B cell (primary cell): ENCODE data around the gene ZMIZ1. TPM values are rescaled to one million over a fixed set of nuclear protein-coding genes. Genes with fewer than 3 reads are reported as not detected.

Source experiments
- ATAC-seq: fragments of 200-7000 bp; cut with Tn5 transposase; one replicate; pipeline ENCODE4 v1.10.0; 2021; ENCODE audit warnings: low read depth, mild to moderate bottlenecking, moderate number of reproducible peaks, moderate library complexity
- CTCF ChIA-PET: fragments of 350-600 bp; sonication (Branson Sonifier 250); formaldehyde crosslinking; loops from one replicate; lab custom pipeline; 2021; ENCODE audit warnings: antibody characterized with exemption, inconsistent platforms; lab: Charles Lee
- POLR2A ChIA-PET: fragments of 350-600 bp; sonication (Branson Sonifier 250); formaldehyde crosslinking; loops from one replicate; lab custom pipeline; 2021; ENCODE audit warnings: antibody characterized with exemption; lab: Charles Lee
- DNase-seq: peaks from one replicate; pipeline ENCODE4 v3.0.0; 2013
- H2AFZ ChIP-seq: 2 replicates; pipeline ENCODE4 v1.6.1; 2012; ENCODE audit warnings: mild to moderate bottlenecking, low read depth, low read length; ENCODE audit not compliant: insufficient read depth, poor library complexity, severe bottlenecking
- H3K27ac ChIP-seq, 2 donors: 1 replicate in 1 of 2; 2 replicates in 1 of 2; pipeline ENCODE4 v1.5.1; 2012 to 2013; ENCODE audit warnings: low read length in 2 of 2, mild to moderate bottlenecking in 2 of 2, moderate library complexity in 1 of 2
- H3K27me3 ChIP-seq, 4 experiments: fragments of 200-600 bp in 1 of 4; sonication (generic) in 1 of 4; replicated peaks in 1 of 4; 1 replicate in 2 of 4; 2 replicates in 2 of 4; pipeline versions ENCODE4 v1.6.1 to v1.7.0; 2013 to 2016; ENCODE audit warnings: low read length in 3 of 4, mild to moderate bottlenecking in 2 of 4, mixed read lengths in 1 of 4, moderate library complexity in 1 of 4; ENCODE audit not compliant: insufficient read depth in 4 of 4, control insufficient read depth in 3 of 4; ENCODE audit errors: control extremely low read depth in 1 of 4
- H3K36me3 ChIP-seq, 2 experiments: replicated peaks in 1 of 2; 1 replicate in 1 of 2; 2 replicates in 1 of 2; pipeline versions ENCODE4 v1.6.1 to v1.7.1; 2013; ENCODE audit warnings: low read length in 1 of 2; ENCODE audit not compliant: insufficient read depth in 2 of 2, control insufficient read depth in 1 of 2; ENCODE audit errors: control extremely low read depth in 1 of 2, extremely low read depth in 1 of 2
- H3K4me1 ChIP-seq, 2 donors: fragments of 200-600 bp in 1 of 2; sonication (generic) in 1 of 2; 1 replicate in 1 of 2; 2 replicates in 1 of 2; pipeline versions ENCODE4 v1.5.1 to v1.6.1; 2013 to 2017; ENCODE audit warnings: low read length in 2 of 2; ENCODE audit not compliant: control insufficient read depth in 2 of 2, insufficient read depth in 2 of 2
- H3K4me2 ChIP-seq: replicated peaks from 2 replicates; pipeline ENCODE3; 2012; ENCODE audit warnings: mild to moderate bottlenecking, low read depth, low read length; ENCODE audit not compliant: poor library complexity, severe bottlenecking
- H3K4me3 ChIP-seq, 5 experiments: fragments of 200-600 bp in 1 of 5; sonication (generic) in 1 of 5; 1 replicate in 3 of 5; 2 replicates in 2 of 5; pipeline versions ENCODE4 v1.5.1 to v1.7.0; 2011 to 2016; ENCODE audit warnings: low read length in 4 of 5, mild to moderate bottlenecking in 4 of 5, low read depth in 2 of 5, control low read depth in 1 of 5, moderate library complexity in 1 of 5; ENCODE audit not compliant: insufficient read depth in 1 of 5; ENCODE audit errors: control extremely low read depth in 1 of 5, extremely low read depth in 1 of 5
- H3K79me2 ChIP-seq: fragments of 200-600 bp; sonication (generic); one replicate; pipeline ENCODE4 v1.6.0; 2016; ENCODE audit warnings: low read length; ENCODE audit not compliant: control insufficient read depth, insufficient read depth
- H3K9ac ChIP-seq: fragments of 200-600 bp; sonication (generic); 2 replicates; pipeline ENCODE4 v1.6.1; 2017; ENCODE audit warnings: mild to moderate bottlenecking, low read length, moderate library complexity
- H3K9me3 ChIP-seq, 3 donors: one replicate each; pipeline versions ENCODE4 v1.6.1 to v1.7.1; 2013; ENCODE audit warnings: low read length in 2 of 3; ENCODE audit not compliant: control insufficient read depth in 2 of 3, insufficient read depth in 1 of 3; ENCODE audit errors: control extremely low read depth in 1 of 3
- H4K20me1 ChIP-seq: 2 replicates; pipeline ENCODE4 v1.6.0; 2012; ENCODE audit warnings: mild to moderate bottlenecking, low read length; ENCODE audit not compliant: insufficient read depth, control insufficient read depth, poor library complexity, severe bottlenecking
- H3K27ac Mint-ChIP-seq: one replicate; pipeline ENCODE4 v1.8.0; 2021; ENCODE audit warnings: mixed read lengths
- H3K27me3 Mint-ChIP-seq: one replicate; pipeline ENCODE4 v1.8.0; 2021; ENCODE audit warnings: mixed read lengths
- H3K4me1 Mint-ChIP-seq: one replicate; pipeline ENCODE4 v1.8.0; 2021; ENCODE audit warnings: mixed read lengths
- H3K4me3 Mint-ChIP-seq: one replicate; pipeline ENCODE4 v1.8.0; 2021; ENCODE audit warnings: mixed read lengths
- H3K9me3 Mint-ChIP-seq: one replicate; pipeline ENCODE4 v1.8.0; 2022; ENCODE audit warnings: mixed read lengths; ENCODE audit not compliant: insufficient read depth
- EZH2 ChIP-seq: IDR thresholded peaks from 2 replicates; pipeline ENCODE4 v1.6.1; 2012; ENCODE audit warnings: borderline replicate concordance, low read depth, mild to moderate bottlenecking, moderate library complexity, low read length; ENCODE audit not compliant: insufficient read depth, poor library complexity, severe bottlenecking
- WGBS: methylation state at CpG from one replicate; pipeline ENCODE4 v1.1.5; 2013; ENCODE audit warnings: missing lambda C conversion rate; ENCODE audit not compliant: insufficient coverage; 5-methylcytosine and 5-hydroxymethylcytosine counted together
- intact Hi-C: fragments of 100-400 bp; cut with micrococcal nuclease; formaldehyde crosslinking; loops from one replicate; pipeline ENCODE4 v1.10.0; 2022
- polyA plus RNA-seq: library from polyadenylated mRNA; depleted of rRNA; stranded (reverse); fragments of >200 nt; gene quantifications from 2 replicates; pipeline ENCODE4 v1.2.3, GENCODE V29; 2012
- total RNA-seq, 2 donors: library from RNA; stranded (reverse); fragments of 120-200 nt in 1 of 2; gene quantifications; 1 replicate in 1 of 2; 2 replicates in 1 of 2; pipeline versions ENCODE4 v1.2.3 to v1.2.4, GENCODE V29; 2013 to 2022
- TF ChIP-seq, protein P1 (sequence below): fragments of 200-600 bp; IDR thresholded peaks from one replicate; pipeline ENCODE4 v1.8.0; 2022; ENCODE audit warnings: antibody characterized with exemption, mild to moderate bottlenecking

The ZMIZ1 gene
- total and polyA plus RNA-seq, 2 donors (not counting 1 experiment from before 2014, with no cell fraction given), result 14.3 to 64.9 TPM

DNA sequence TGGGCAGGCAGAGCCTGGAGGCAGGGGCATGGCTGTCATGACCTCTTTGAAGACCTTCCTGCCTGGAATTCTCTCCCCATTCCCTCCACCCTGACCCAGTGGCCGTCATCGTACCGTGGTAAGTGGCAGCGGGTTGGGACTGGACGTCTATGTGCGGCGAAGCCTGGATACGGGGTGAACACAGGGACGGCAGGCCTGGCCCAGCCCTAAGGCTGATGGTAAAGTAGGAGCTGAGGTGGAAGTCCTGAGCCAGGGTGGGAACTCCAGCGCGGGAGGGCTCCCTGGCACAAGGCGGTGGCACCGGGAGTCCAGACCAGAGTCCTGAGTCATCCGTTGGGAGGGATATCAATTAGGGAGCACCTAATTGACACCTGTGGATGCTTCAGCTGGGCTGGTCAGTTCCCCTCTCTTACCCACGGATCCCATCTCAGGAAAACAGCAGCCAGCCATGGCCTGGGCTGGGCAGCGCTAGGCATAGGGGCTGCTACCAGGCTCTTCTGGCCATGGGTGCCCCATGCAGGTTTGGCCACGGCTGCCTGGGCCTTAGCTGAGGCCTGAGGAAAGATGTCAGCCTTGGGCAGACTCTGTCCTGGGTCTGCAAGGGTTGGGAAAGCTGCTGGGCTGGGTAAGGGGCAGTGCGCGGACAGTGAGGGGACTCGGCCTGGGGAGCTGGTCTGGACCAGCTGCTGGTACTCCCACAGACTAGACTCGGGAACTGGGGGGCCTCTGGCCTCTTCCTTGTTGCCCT is 281.8 kb downstream of the ZMIZ1 start:
- Mint-ChIP-seq H3K27me3 (no peaks in the 10 kb centered on the region), H3K9me3 (no peaks in the 10 kb centered on the region), H3K4me3 (no peak overlapping the region), H3K4me1 (peaks cover 50% of the 10 kb centered on the region), H3K27ac (peak overlapping the region; percentile 50)
- Histone ChIP-seq H3K4me2 (no peak overlapping the region), H4K20me1 (peaks cover 23% of the 10 kb centered on the region), H3K4me1 (peaks cover 29 to 44% of the 10 kb centered on the region in 2 donors), H3K9me3 (no peaks in the 10 kb centered on the region), H3K36me3 (peaks cover 0 to 65% of the 10 kb centered on the region in 2 experiments), H3K9ac (no peak overlapping the region), H2AFZ (no peak overlapping the region), H3K4me3 (no peak overlapping the region), H3K27me3 (no peaks in the 10 kb centered on the region), H3K27ac (no peak overlapping the region), H3K79me2 (peaks cover 26% of the 10 kb centered on the region)
- CTCF ChIA-PET, result no interaction called here
- no peak for TF ChIP-seq EZH2
- TF ChIP-seq, protein P1, sequence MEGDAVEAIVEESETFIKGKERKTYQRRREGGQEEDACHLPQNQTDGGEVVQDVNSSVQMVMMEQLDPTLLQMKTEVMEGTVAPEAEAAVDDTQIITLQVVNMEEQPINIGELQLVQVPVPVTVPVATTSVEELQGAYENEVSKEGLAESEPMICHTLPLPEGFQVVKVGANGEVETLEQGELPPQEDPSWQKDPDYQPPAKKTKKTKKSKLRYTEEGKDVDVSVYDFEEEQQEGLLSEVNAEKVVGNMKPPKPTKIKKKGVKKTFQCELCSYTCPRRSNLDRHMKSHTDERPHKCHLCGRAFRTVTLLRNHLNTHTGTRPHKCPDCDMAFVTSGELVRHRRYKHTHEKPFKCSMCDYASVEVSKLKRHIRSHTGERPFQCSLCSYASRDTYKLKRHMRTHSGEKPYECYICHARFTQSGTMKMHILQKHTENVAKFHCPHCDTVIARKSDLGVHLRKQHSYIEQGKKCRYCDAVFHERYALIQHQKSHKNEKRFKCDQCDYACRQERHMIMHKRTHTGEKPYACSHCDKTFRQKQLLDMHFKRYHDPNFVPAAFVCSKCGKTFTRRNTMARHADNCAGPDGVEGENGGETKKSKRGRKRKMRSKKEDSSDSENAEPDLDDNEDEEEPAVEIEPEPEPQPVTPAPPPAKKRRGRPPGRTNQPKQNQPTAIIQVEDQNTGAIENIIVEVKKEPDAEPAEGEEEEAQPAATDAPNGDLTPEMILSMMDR, result no peak
- intact Hi-C loops, result no loop called here
- DNase-seq, result no peak
- no peak for ATAC-seq
- WGBS, result 97% methylated on average over 21 of the region's 21 CpGs
- POLR2A ChIA-PET, result interaction anchor here (0.6 to 0.9 kb wide), 5 partner anchors 24 to 106 kb away, joined by 3 to 9 read pairs (median 3); no protein-coding TSS in a partner anchor

DNA sequence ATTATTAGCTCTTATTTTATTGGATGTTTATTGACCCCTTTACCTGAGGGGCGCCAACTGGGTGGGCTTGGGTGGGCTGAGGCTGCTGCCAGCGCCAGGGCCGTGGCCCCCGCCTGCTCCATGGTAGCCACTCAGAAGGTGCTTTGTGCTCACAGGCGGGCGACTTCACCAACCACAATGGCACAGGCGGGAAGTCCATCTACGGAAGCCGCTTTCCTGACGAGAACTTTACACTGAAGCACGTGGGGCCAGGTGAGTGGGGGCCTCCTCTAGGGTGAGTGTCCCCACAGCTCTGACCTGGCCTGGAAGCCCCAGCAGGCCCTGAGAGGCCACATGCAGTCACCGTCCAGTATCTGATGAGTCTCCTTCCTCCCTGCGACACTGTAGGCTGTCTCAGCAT is 282.6 kb downstream of the ZMIZ1 start:
- H3K9ac ChIP-seq, result no peak overlapping the region
- H3K4me3 ChIP-seq, result no peak overlapping the region
- no peaks in the 10 kb centered on the region for H3K9me3 ChIP-seq
- no peak for ATAC-seq
- Mint-ChIP-seq H3K27ac (no peak overlapping the region), H3K4me3 (no peak overlapping the region), H3K27me3 (no peaks in the 10 kb centered on the region), H3K9me3 (no peaks in the 10 kb centered on the region), H3K4me1 (peaks cover 55% of the 10 kb centered on the region)
- no peak overlapping the region for H3K27ac ChIP-seq
- H4K20me1 ChIP-seq, result peaks cover 23% of the 10 kb centered on the region
- 94% methylated on average over 13 of the region's 13 CpGs for WGBS
- no peak for TF ChIP-seq EZH2
- TF ChIP-seq, protein P1, result no peak
- DNase-seq, result no peak
- intact Hi-C loops, result no loop called here
- H3K36me3 ChIP-seq, result peaks cover 0 to 67% of the 10 kb centered on the region in 2 experiments
- H3K79me2 ChIP-seq, result peaks cover 26% of the 10 kb centered on the region
- H2AFZ ChIP-seq, result no peak overlapping the region
- ChIA-PET CTCF (no interaction called here), POLR2A (interaction anchor here (0.6 to 0.9 kb wide), 5 partner anchors 23 to 107 kb away, joined by 3 to 9 read pairs (median 3); no protein-coding TSS in a partner anchor)
- H3K27me3 ChIP-seq, result no peaks in the 10 kb centered on the region
- H3K4me2 ChIP-seq, result no peak overlapping the region
- H3K4me1 ChIP-seq, result peaks cover 34 to 51% of the 10 kb centered on the region in 2 donors
